Colonic mucosa (tissue), 4 donors: ENCODE results near the gene CBX2. TPM values are rescaled to one million over a fixed set of nuclear protein-coding genes. Genes with fewer than 3 reads are reported as not detected.

ENCODE experiments used
- DNase-seq: peaks from one replicate; pipeline ENCODE4 v3.0.0-alpha.2; 2020
- H3K27ac ChIP-seq: fragments of 200-600 bp; one replicate; pipeline ENCODE4 v1.8.0; 2021
- H3K27me3 ChIP-seq: fragments of 200-600 bp; one replicate; pipeline ENCODE4 v1.8.0; 2021
- H3K36me3 ChIP-seq: fragments of 200-600 bp; one replicate; pipeline ENCODE4 v1.8.0; 2021
- H3K4me1 ChIP-seq: fragments of 200-600 bp; one replicate; pipeline ENCODE4 v1.8.0; 2021; ENCODE audit warnings: mild to moderate bottlenecking
- H3K4me3 ChIP-seq: fragments of 200-600 bp; one replicate; pipeline ENCODE4 v1.8.0; 2021
- H3K9ac ChIP-seq, 2 donors: one replicate each; pipeline ENCODE4 v1.7.0; 2013; ENCODE audit warnings: control low read depth in 2 of 2, low read depth in 2 of 2, low read length in 2 of 2
- H3K9me3 ChIP-seq: fragments of 200-600 bp; one replicate; pipeline ENCODE4 v1.8.0; 2021
- intact Hi-C: fragments of 100-400 bp; cut with DNase I; formaldehyde crosslinking; loops from one replicate; pipeline ENCODE4 v1.14.1; 2022
- total RNA-seq, 2 donors: library from RNA; stranded (reverse); fragmentation: NEBNext Ultra II Directional in 1 of 2; extraction: Animal tissue kit (Norgen Biotek cat#: 25700) in 1 of 2; gene quantifications; one replicate each; pipeline ENCODE4 v1.2.1, GENCODE V29; 2021
- TF ChIP-seq, protein P1 (sequence below): fragments of 200-600 bp; IDR thresholded peaks from one replicate; pipeline ENCODE4 v1.8.0; 2022; ENCODE audit warnings: antibody characterized with exemption, mild to moderate bottlenecking
- donor health status: healthy.
- donor health status: DM: no; HTN: no; CAD: no.
- donor health status: DM: no; HTN: no; CAD: no.

CBX2 gene
- total RNA-seq: 1 to 10 TPM; 2.1 to 4.0 TPM

DNA sequence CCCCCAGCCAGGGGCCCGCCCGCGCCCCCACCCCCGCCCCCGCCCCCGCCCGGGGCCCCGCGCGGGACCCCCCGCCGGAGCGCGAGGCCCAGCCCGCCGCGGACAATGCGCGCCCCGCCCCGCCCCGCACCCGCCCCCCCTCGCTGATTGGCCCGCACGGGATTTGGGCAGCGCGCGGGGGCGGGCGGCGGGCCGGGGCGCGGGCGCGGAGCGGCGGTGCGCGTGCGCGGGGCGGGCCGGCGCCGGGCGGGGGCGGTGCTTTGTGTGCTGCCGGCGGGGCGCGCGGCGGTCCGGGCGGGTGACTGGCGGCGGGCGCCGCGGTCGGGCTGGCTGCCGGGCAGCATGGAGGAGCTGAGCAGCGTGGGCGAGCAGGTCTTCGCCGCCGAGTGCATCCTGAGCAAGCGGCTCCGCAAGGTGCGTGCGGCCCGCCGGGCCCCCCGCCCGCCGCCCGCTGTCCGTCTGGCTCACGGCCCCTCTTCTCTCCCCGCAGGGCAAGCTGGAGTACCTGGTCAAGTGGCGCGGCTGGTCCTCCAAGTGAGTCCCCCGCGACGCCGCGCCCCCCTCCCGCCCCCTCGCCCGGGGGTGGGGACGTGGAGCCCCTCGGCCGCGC, at the start of gene CBX2:
Gene CBX2, plus strand, starts transcription at position 255 of the 610 bp plus-strand sequence. Its CDS starts 88 bp downstream, at position 343.
- H3K4me1 ChIP-seq: peaks cover 11% of the 10 kb centered on the region
- H3K27ac ChIP-seq: no peak within 1 kb of the TSS
- intact Hi-C loops: no loop called here
- peak within 1 kb of the TSS in 1 of 2 donors; percentile 24 for H3K9ac ChIP-seq
- DNase-seq: peak; percentile 81
- H3K27me3 ChIP-seq: peaks cover 43% of the 10 kb centered on the region
- peak within 1 kb of the TSS; percentile 62 for H3K4me3 ChIP-seq
- H3K36me3 ChIP-seq: no peaks in the 10 kb centered on the region
- H3K9me3 ChIP-seq: no peaks in the 10 kb centered on the region
- TF ChIP-seq, protein P1, sequence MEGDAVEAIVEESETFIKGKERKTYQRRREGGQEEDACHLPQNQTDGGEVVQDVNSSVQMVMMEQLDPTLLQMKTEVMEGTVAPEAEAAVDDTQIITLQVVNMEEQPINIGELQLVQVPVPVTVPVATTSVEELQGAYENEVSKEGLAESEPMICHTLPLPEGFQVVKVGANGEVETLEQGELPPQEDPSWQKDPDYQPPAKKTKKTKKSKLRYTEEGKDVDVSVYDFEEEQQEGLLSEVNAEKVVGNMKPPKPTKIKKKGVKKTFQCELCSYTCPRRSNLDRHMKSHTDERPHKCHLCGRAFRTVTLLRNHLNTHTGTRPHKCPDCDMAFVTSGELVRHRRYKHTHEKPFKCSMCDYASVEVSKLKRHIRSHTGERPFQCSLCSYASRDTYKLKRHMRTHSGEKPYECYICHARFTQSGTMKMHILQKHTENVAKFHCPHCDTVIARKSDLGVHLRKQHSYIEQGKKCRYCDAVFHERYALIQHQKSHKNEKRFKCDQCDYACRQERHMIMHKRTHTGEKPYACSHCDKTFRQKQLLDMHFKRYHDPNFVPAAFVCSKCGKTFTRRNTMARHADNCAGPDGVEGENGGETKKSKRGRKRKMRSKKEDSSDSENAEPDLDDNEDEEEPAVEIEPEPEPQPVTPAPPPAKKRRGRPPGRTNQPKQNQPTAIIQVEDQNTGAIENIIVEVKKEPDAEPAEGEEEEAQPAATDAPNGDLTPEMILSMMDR: no peak

DNA sequence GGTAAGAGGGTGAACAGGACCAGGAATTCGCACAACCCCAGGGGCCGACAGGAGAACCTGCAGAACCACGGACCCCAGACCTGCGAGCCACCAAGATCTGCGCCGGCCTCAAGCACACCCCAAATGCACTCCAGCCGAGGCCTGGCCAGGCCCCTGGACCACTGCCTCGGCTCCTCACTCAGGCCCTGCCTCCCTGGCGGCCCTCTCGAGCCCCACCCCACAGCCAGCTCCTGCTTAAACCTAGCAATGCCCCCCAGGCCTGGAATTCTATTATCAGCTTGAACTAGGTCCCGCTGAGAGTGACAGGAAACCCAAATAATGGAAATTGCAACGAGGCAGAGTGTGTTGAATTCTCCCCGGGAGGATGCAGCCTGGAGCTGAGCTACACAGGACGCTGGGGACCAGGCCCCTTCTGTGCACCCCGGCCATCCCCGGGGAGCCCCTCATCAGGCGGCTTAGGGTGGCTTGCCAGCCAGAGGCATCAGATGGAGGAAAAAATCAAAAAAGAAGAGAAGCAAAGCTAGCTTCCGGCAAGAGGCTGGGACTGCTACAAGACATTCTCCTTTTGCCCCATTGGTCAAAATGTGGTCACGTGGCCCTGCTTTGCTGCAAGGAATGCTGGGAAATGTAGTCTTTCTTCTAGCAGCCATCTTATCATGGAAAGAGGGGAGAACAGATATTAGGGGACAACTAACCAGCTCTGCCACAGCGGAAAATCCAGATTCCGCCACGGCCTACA, 49.6 kb upstream of the CBX2 start:
- peak overlapping the region; percentile 26 for H3K4me3 ChIP-seq
- peak; percentile 88 for DNase-seq

DNA sequence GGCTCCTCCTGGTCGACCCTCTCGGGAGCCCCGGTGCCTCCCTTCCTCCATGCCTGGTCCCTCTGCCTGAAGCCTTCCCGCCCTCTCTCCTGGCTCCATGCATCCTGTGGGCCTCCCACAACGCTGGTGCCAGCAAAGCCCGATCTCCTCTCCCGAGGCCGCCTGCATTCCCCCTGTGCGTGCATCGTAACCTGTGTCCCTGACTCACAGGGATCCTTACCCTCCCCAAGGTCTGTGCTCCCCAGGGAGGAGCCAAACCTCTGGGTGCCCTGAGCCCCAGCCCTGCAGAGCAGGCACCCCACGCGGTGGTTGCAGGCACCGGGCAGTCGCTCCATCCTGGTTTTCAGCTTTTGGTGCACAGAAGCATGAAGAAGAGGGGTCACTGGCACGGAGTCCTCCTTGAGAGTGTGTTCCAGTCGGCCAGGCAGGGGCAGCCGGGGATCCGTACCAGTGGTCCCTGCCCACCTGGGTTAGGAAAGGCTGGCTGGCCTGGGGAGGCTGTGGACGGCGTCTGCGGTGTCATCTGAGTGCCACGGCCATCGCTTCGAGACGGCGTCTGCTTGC, 49.0 kb upstream of the CBX2 start:
- no peak overlapping the region for H3K4me3 ChIP-seq
- DNase-seq: no peak
- H3K27ac ChIP-seq: no peak overlapping the region
- H3K36me3 ChIP-seq: no peaks in the 10 kb centered on the region
- intact Hi-C loops: no loop called here
- no peaks in the 10 kb centered on the region for H3K9me3 ChIP-seq
- H3K4me1 ChIP-seq: no peaks in the 10 kb centered on the region
- TF ChIP-seq, protein P1: no peak
- H3K27me3 ChIP-seq: no peaks in the 10 kb centered on the region
- no peak overlapping the region for H3K9ac ChIP-seq

More for the DNA sequence above, 49.6 kb upstream of the CBX2 start:
- Histone ChIP-seq H3K9ac (no peak overlapping the region), H3K9me3 (no peaks in the 10 kb centered on the region), H3K27me3 (no peaks in the 10 kb centered on the region), H3K27ac (no peak overlapping the region), H3K36me3 (no peaks in the 10 kb centered on the region), H3K4me1 (no peaks in the 10 kb centered on the region)
- TF ChIP-seq, protein P1: no peak
- intact Hi-C loops: no loop called here

DNA sequence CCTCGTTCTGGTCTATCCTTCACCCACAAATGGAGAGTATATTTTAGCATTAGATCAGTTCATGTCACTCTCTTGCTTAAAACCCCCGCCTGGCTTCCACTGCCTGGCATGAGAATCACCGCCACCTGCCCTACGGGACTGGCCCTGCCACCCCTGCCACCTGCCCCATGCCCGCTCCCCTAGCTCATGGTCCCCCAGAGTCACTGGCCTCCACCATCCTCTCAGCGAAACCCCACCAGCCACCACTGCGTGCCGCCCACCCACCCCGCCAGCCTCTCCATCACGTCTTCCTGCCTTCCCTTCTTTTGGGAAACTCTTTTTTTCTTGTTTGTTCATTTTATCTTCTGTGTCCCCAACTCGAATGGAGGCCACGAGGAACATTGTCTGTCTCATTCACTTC, 48.2 kb upstream of the CBX2 start:
- intact Hi-C loops: no loop called here
- Histone ChIP-seq H3K27ac (no peak overlapping the region), H3K4me1 (no peaks in the 10 kb centered on the region), H3K27me3 (no peaks in the 10 kb centered on the region), H3K4me3 (no peak overlapping the region), H3K9me3 (no peaks in the 10 kb centered on the region), H3K36me3 (no peaks in the 10 kb centered on the region), H3K9ac (no peak overlapping the region)
- DNase-seq: no peak
- TF ChIP-seq, protein P1: no peak

DNA sequence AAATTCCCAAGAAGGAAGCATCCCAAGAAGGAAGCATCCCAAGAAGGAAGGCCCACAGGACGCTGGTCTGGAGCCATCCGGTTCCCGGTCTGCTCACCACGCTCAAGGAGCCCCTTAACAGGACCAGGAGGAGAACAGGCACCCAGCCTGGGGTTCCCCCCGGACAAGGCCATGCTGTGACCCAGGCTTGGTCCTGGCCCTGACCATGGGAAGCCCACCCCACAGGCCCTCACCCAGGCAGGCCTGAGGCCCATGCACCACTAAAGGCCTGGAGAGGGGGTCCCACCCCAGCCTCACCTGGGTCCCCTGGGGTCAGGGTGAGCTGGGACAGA, 47.5 kb upstream of the CBX2 start:
- Histone ChIP-seq H3K9me3 (no peaks in the 10 kb centered on the region), H3K27me3 (no peaks in the 10 kb centered on the region), H3K4me3 (no peak overlapping the region), H3K9ac (no peak overlapping the region), H3K36me3 (no peaks in the 10 kb centered on the region), H3K4me1 (no peaks in the 10 kb centered on the region), H3K27ac (no peak overlapping the region)
- TF ChIP-seq, protein P1: no peak
- DNase-seq: no peak
- intact Hi-C loops: no loop called here
